OCI-LY7 (cell line): Measurements from ENCODE around the gene LUC7L3.

Experiments
- EZH2phosphoT487 ChIP-seq: fragments of 200-600 bp; sonication (generic); IDR thresholded peaks from 2 replicates; pipeline ENCODE4 v1.6.1; 2018; ENCODE audit warnings: low read depth, borderline replicate concordance, mild to moderate bottlenecking, mixed run types, antibody characterized with exemption, low read length, moderate library complexity, mixed read lengths
- TF ChIP-seq, protein P1 (sequence below): fragments of 200-600 bp; sonication (generic); conservative IDR thresholded peaks from 2 replicates; pipeline ENCODE4 v1.5.1; 2014; ENCODE audit warnings: mild to moderate bottlenecking, antibody characterized with exemption, low read length, moderate library complexity, mixed read lengths

- TF ChIP-seq, protein P1, sequence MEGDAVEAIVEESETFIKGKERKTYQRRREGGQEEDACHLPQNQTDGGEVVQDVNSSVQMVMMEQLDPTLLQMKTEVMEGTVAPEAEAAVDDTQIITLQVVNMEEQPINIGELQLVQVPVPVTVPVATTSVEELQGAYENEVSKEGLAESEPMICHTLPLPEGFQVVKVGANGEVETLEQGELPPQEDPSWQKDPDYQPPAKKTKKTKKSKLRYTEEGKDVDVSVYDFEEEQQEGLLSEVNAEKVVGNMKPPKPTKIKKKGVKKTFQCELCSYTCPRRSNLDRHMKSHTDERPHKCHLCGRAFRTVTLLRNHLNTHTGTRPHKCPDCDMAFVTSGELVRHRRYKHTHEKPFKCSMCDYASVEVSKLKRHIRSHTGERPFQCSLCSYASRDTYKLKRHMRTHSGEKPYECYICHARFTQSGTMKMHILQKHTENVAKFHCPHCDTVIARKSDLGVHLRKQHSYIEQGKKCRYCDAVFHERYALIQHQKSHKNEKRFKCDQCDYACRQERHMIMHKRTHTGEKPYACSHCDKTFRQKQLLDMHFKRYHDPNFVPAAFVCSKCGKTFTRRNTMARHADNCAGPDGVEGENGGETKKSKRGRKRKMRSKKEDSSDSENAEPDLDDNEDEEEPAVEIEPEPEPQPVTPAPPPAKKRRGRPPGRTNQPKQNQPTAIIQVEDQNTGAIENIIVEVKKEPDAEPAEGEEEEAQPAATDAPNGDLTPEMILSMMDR: no peak
- no peak for TF ChIP-seq EZH2phosphoT487
Observed at GRCh38 chr17:50684612-50685333, 34.6 kb upstream of the LUC7L3 start.
